ENCODE results near the gene INAFM1. TPM values are rescaled to one million over a fixed set of nuclear protein-coding genes. Genes with fewer than 3 reads are reported as not detected.
"Not testable (repeated sequence)": the region's sequence is repeated elsewhere in the genome, so short reads cannot be mapped to it uniquely, and the experiment has no call there.

Gene INAFM1
- total RNA-seq, 8 experiments from 2014 or later = 3.4 to 17.5 (median 10.4) TPM

GRCh38 chr19:47275791-47276461 is 1.2 kb downstream of the INAFM1 start:
- peak overlapping the region; percentile 52 to 73 (median 64) for H3K4me3 ChIP-seq
- H3K4me1 ChIP-seq (replicated peaks in 1 of 2) = peaks cover 27 to 29% of the 10 kb centered on the region in 2 donors
- ATAC-seq (replicated peaks in 6 of 8) = peak in 6 of 8 experiments; percentile 0 to 10 (median 2)
- 0 to 86% (median 23%) methylated on average over 1 to 6 of the region's 13 CpGs; no CpG with 5 or more reads in 2 of the 10 experiments for WGBS, 10 experiments
- H3K27ac ChIP-seq = peak overlapping the region; percentile 70 to 90
- in situ Hi-C loops (cut with MboI; ENCODE audit: low pct_unique_long_range_greater_than_20kb in 2 of 9, low sequenced_read_pairs in 9 of 9, unreplicated experiment in 9 of 9) = loop anchor here in 4 of 9 experiments (25.0 kb wide), 3 partner anchors 136 to 461 kb away; partner anchors contain the start of genes MEIS3 (in 2 of the 4), NAPA (in 1 of the 4) and NOP53 (in 1 of the 4)

GRCh38 chr19:47276513-47276912 is 1.8 kb downstream of the INAFM1 start:
- 60 to 100% (median 93%) methylated on average over 1 to 3 of the region's 3 CpGs; no CpG with 5 or more reads in 4 of the 10 experiments for WGBS, 10 experiments
- Histone ChIP-seq H3K27ac (peak overlapping the region; percentile 70 to 90), H3K4me3 (peak overlapping the region in 3 of 5 donors; percentile 52 to 73 (median 68)), H3K4me1 (replicated peaks in 1 of 2) (peaks cover 27 to 29% of the 10 kb centered on the region in 2 donors)
- in situ Hi-C loops (cut with MboI; ENCODE audit: low pct_unique_long_range_greater_than_20kb in 2 of 9, low sequenced_read_pairs in 9 of 9, unreplicated experiment in 9 of 9) = loop anchor here in 4 of 9 experiments (25.0 kb wide), 3 partner anchors 136 to 461 kb away; partner anchors contain the start of genes MEIS3 (in 2 of the 4), NAPA (in 1 of the 4) and NOP53 (in 1 of the 4)
- not testable (repeated sequence) for ATAC-seq (replicated peaks in 6 of 8)

- in situ Hi-C loops (cut with MboI; ENCODE audit: low pct_unique_long_range_greater_than_20kb in 2 of 9, low sequenced_read_pairs in 9 of 9, unreplicated experiment in 9 of 9) = loop anchor here in 4 of 9 experiments (25.0 kb wide), 3 partner anchors 132 to 457 kb away; partner anchors contain the start of genes MEIS3 (in 2 of the 4), NAPA (in 1 of the 4) and NOP53 (in 1 of the 4)
- H3K4me1 ChIP-seq (replicated peaks in 1 of 2) = peaks cover 19 to 20% of the 10 kb centered on the region in 2 donors
- WGBS, 10 experiments = 50 to 100% (median 70%) methylated on average over 2 to 6 of the region's 13 CpGs; no CpG with 5 or more reads in 2 of the 10 experiments
- no peak overlapping the region for H3K4me3 ChIP-seq
- ATAC-seq (replicated peaks in 6 of 8) = peak in 2 of 8 experiments; percentile 3 to 18
- H3K27ac ChIP-seq = no peak overlapping the region
Measured at GRCh38 chr19:47280183-47280797, 5.6 kb downstream of the INAFM1 start.

- peaks cover 0 to 6% of the 10 kb centered on the region in 2 donors for H3K4me1 ChIP-seq (replicated peaks in 1 of 2)
- no peak overlapping the region for H3K4me3 ChIP-seq
- in situ Hi-C loops (cut with MboI; ENCODE audit: low pct_unique_long_range_greater_than_20kb in 2 of 9, low sequenced_read_pairs in 9 of 9, unreplicated experiment in 9 of 9) = loop anchor here in 4 of 9 experiments (25.0 kb wide), 3 partner anchors 129 to 454 kb away; partner anchors contain the start of genes MEIS3 (in 2 of the 4), NAPA (in 1 of the 4) and NOP53 (in 1 of the 4)
Measured at GRCh38 chr19:47283405-47284059, 8.8 kb downstream of the INAFM1 start.

GRCh38 chr19:47284324-47284899 is 9.7 kb downstream of the INAFM1 start:
- H3K27ac ChIP-seq = no peak overlapping the region
- peaks cover 2 to 6% of the 10 kb centered on the region in 2 donors for H3K4me1 ChIP-seq (replicated peaks in 1 of 2)
- WGBS, 10 experiments = 0 to 58% (median 5%) methylated on average over 1 to 7 of the region's 9 CpGs; no CpG with 5 or more reads in 5 of the 10 experiments
- peak; percentile 21 to 63 (median 36) for ATAC-seq (replicated peaks in 6 of 8)
- in situ Hi-C loops (cut with MboI; ENCODE audit: low pct_unique_long_range_greater_than_20kb in 2 of 9, low sequenced_read_pairs in 9 of 9, unreplicated experiment in 9 of 9) = loop anchor here in 4 of 9 experiments (25.0 kb wide), 3 partner anchors 128 to 453 kb away; partner anchors contain the start of genes MEIS3 (in 2 of the 4), NAPA (in 1 of the 4) and NOP53 (in 1 of the 4)
- H3K4me3 ChIP-seq = no peak overlapping the region

More at GRCh38 chr19:47283405-47284059, 8.8 kb downstream of the INAFM1 start:
- ATAC-seq (replicated peaks in 6 of 8) = no peak
- no peak overlapping the region for H3K27ac ChIP-seq
- WGBS, 10 experiments = 19 to 100% (median 80%) methylated on average over 2 to 9 of the region's 10 CpGs; no CpG with 5 or more reads in 1 of the 10 experiments

- in situ Hi-C loops (cut with MboI; ENCODE audit: low pct_unique_long_range_greater_than_20kb in 2 of 9, low sequenced_read_pairs in 9 of 9, unreplicated experiment in 9 of 9) = loop anchor here in 5 of 9 experiments (10.0 to 25.0 kb wide), 4 partner anchors 109 to 441 kb away; partner anchors contain the start of genes MEIS3 (in 2 of the 5), NAPA (in 1 of the 5) and NOP53 (in 1 of the 5)
- WGBS, 10 experiments = 11 to 100% (median 20%) methylated on average over 2 to 9 of the region's 12 CpGs; no CpG with 5 or more reads in 3 of the 10 experiments
- peak; percentile 92 to 99 (median 94) for ATAC-seq (replicated peaks in 6 of 8)
- Histone ChIP-seq H3K27ac (no peak overlapping the region), H3K4me3 (no peak overlapping the region), H3K4me1 (replicated peaks in 1 of 2) (peaks cover 0 to 2% of the 10 kb centered on the region in 2 donors)
Measured at GRCh38 chr19:47296036-47296435, 21.4 kb downstream of the INAFM1 start.

- in situ Hi-C loops (cut with MboI; ENCODE audit: low pct_unique_long_range_greater_than_20kb in 2 of 9, low sequenced_read_pairs in 9 of 9, unreplicated experiment in 9 of 9); ATAC-seq (replicated peaks in 6 of 8); H3K27ac ChIP-seq; H3K4me3 ChIP-seq; H3K4me1 ChIP-seq (replicated peaks in 1 of 2): not testable (repeated sequence)
- WGBS, 10 experiments = 78 to 100% (median 89%) methylated on average over 3 to 5 of the region's 14 CpGs; no CpG with 5 or more reads in 5 of the 10 experiments
Measured at GRCh38 chr19:47300867-47301266, 26.2 kb downstream of the INAFM1 start.

GRCh38 chr19:47302249-47302648 is 27.6 kb downstream of the INAFM1 start:
- Histone ChIP-seq H3K27ac (no peak overlapping the region), H3K4me1 (replicated peaks in 1 of 2) (no peaks in the 10 kb centered on the region), H3K4me3 (no peak overlapping the region)
- in situ Hi-C loops (cut with MboI; ENCODE audit: low pct_unique_long_range_greater_than_20kb in 2 of 9, low sequenced_read_pairs in 9 of 9, unreplicated experiment in 9 of 9) = no loop called here
- WGBS, 10 experiments = 50 to 100% (median 91%) methylated on average over 1 to 7 of the region's 10 CpGs
- no peak for ATAC-seq (replicated peaks in 6 of 8)

GRCh38 chr19:47303966-47304365 is 29.3 kb downstream of the INAFM1 start:
- ATAC-seq (replicated peaks in 6 of 8) = no peak
- Histone ChIP-seq H3K4me1 (replicated peaks in 1 of 2) (no peaks in the 10 kb centered on the region), H3K4me3 (no peak overlapping the region), H3K27ac (no peak overlapping the region)
- 71 to 100% (median 83%) methylated on average over 1 to 6 of the region's 6 CpGs for WGBS, 10 experiments
- in situ Hi-C loops (cut with MboI; ENCODE audit: low pct_unique_long_range_greater_than_20kb in 2 of 9, low sequenced_read_pairs in 9 of 9, unreplicated experiment in 9 of 9) = no loop called here

- peak in 3 of 8 experiments; percentile 71 to 97 (median 89) for ATAC-seq (replicated peaks in 6 of 8)
- Histone ChIP-seq H3K27ac (no peak overlapping the region), H3K4me3 (no peak overlapping the region), H3K4me1 (replicated peaks in 1 of 2) (no peaks in the 10 kb centered on the region)
- in situ Hi-C loops (cut with MboI; ENCODE audit: low pct_unique_long_range_greater_than_20kb in 2 of 9, low sequenced_read_pairs in 9 of 9, unreplicated experiment in 9 of 9) = no loop called here
- WGBS, 10 experiments = 0 to 35% (median 13%) methylated on average over 1 to 14 of the region's 14 CpGs; no CpG with 5 or more reads in 1 of the 10 experiments
Measured at GRCh38 chr19:47305309-47305751, 30.6 kb downstream of the INAFM1 start.

- no peak for ATAC-seq (replicated peaks in 6 of 8)
- Histone ChIP-seq H3K4me3 (no peak overlapping the region), H3K27ac (no peak overlapping the region), H3K4me1 (replicated peaks in 1 of 2) (peaks cover 0 to 6% of the 10 kb centered on the region in 2 donors)
- in situ Hi-C loops (cut with MboI; ENCODE audit: low pct_unique_long_range_greater_than_20kb in 2 of 9, low sequenced_read_pairs in 9 of 9, unreplicated experiment in 9 of 9) = no loop called here
- 60 to 96% (median 87%) methylated on average over 1 to 3 of the region's 3 CpGs; no CpG with 5 or more reads in 4 of the 10 experiments for WGBS, 10 experiments
Measured at GRCh38 chr19:47306303-47306702, 31.6 kb downstream of the INAFM1 start.

- no peak overlapping the region for H3K4me3 ChIP-seq
- WGBS, 10 experiments = 20 to 100% (median 78%) methylated on average over 1 to 7 of the region's 8 CpGs; no CpG with 5 or more reads in 3 of the 10 experiments
- H3K4me1 ChIP-seq (replicated peaks in 1 of 2) = peaks cover 0 to 6% of the 10 kb centered on the region in 2 donors
- no peak for ATAC-seq (replicated peaks in 6 of 8)
- no peak overlapping the region for H3K27ac ChIP-seq
- in situ Hi-C loops (cut with MboI; ENCODE audit: low pct_unique_long_range_greater_than_20kb in 2 of 9, low sequenced_read_pairs in 9 of 9, unreplicated experiment in 9 of 9) = no loop called here
Measured at GRCh38 chr19:47309038-47309437, 34.4 kb downstream of the INAFM1 start.

All from motor neuron (in vitro differentiated cells).